ENCODE measurements around the gene DPY19L3. TPM values are rescaled to one million over a fixed set of nuclear protein-coding genes. Genes with fewer than 3 reads are reported as not detected.

Gene DPY19L3
- total and polyA plus RNA-seq, 3 donors from 2014 or later = 23.8 to 79.9 (median 68.9) TPM

- DNase-seq = no peak
- intact Hi-C loops (cut with DNase I; ENCODE audit: low total_unique reads) = no loop called here
- no peaks in the 10 kb centered on the region for H3K4me1 ChIP-seq
- WGBS, 2 donors = 94 to 95% methylated on average over 11 of the region's 11 CpGs
- no peak overlapping the region for H3K4me3 ChIP-seq
- TF ChIP-seq CTCF (IDR thresholded peaks at IDR 0.05) = no peak
- TF ChIP-seq POLR2A (IDR thresholded peaks at IDR 0.05) = no peak
- no peaks in the 10 kb centered on the region for H3K36me3 ChIP-seq (ENCODE audit: low read depth, missing control alignments)
- H3K9me3 ChIP-seq = no peaks in the 10 kb centered on the region
- no peak overlapping the region for H3K27ac ChIP-seq
- no peaks in the 10 kb centered on the region for H3K27me3 ChIP-seq
Observed at GRCh38 chr19:32475141-32476031, 69.8 kb downstream of the DPY19L3 start.

- intact Hi-C loops (cut with DNase I; ENCODE audit: low total_unique reads) = no loop called here
- no peaks in the 10 kb centered on the region for H3K9me3 ChIP-seq
- no peaks in the 10 kb centered on the region for H3K36me3 ChIP-seq (ENCODE audit: low read depth, missing control alignments)
- no peak overlapping the region for H3K4me3 ChIP-seq
- WGBS, 2 donors = 94 to 98% methylated on average over 4 of the region's 4 CpGs
- no peak overlapping the region for H3K27ac ChIP-seq
- TF ChIP-seq POLR2A (IDR thresholded peaks at IDR 0.05) (no peak), CTCF (IDR thresholded peaks at IDR 0.05) (no peak)
- H3K27me3 ChIP-seq = no peaks in the 10 kb centered on the region
- DNase-seq = no peak
- H3K4me1 ChIP-seq = no peaks in the 10 kb centered on the region
Observed at GRCh38 chr19:32476032-32476350, 70.4 kb downstream of the DPY19L3 start.

- Histone ChIP-seq H3K27ac (no peak overlapping the region), H3K27me3 (no peaks in the 10 kb centered on the region), H3K36me3 (ENCODE audit: low read depth, missing control alignments) (no peaks in the 10 kb centered on the region), H3K4me1 (no peaks in the 10 kb centered on the region), H3K4me3 (no peak overlapping the region), H3K9me3 (no peaks in the 10 kb centered on the region)
- WGBS, 2 donors = 91 to 93% methylated on average over 13 of the region's 13 CpGs
- no peak for DNase-seq
- no peak for TF ChIP-seq POLR2A (IDR thresholded peaks at IDR 0.05)
- no peak for TF ChIP-seq CTCF (IDR thresholded peaks at IDR 0.05)
- intact Hi-C loops (cut with DNase I; ENCODE audit: low total_unique reads) = no loop called here
Observed at GRCh38 chr19:32480321-32480720, 74.8 kb downstream of the DPY19L3 start.

- TF ChIP-seq POLR2A (IDR thresholded peaks at IDR 0.05) = no peak
- TF ChIP-seq CTCF (IDR thresholded peaks at IDR 0.05) = no peak
- Histone ChIP-seq H3K27me3 (no peaks in the 10 kb centered on the region), H3K27ac (no peak overlapping the region), H3K4me1 (no peaks in the 10 kb centered on the region), H3K36me3 (ENCODE audit: low read depth, missing control alignments) (no peaks in the 10 kb centered on the region), H3K4me3 (no peak overlapping the region), H3K9me3 (no peaks in the 10 kb centered on the region)
- 84 to 88% methylated on average over 4 of the region's 4 CpGs for WGBS, 2 donors
- intact Hi-C loops (cut with DNase I; ENCODE audit: low total_unique reads) = no loop called here
- no peak for DNase-seq
Observed at GRCh38 chr19:32483574-32483973, 78.0 kb downstream of the DPY19L3 start.

GRCh38 chr19:32489971-32490370 lies 84.4 kb downstream of the DPY19L3 start:
- H3K27me3 ChIP-seq = no peaks in the 10 kb centered on the region
- no peak overlapping the region for H3K27ac ChIP-seq
- no peaks in the 10 kb centered on the region for H3K4me1 ChIP-seq
- no peaks in the 10 kb centered on the region for H3K36me3 ChIP-seq (ENCODE audit: low read depth, missing control alignments)
- no peaks in the 10 kb centered on the region for H3K9me3 ChIP-seq
- TF ChIP-seq POLR2A (IDR thresholded peaks at IDR 0.05) = no peak
- no peak for TF ChIP-seq CTCF (IDR thresholded peaks at IDR 0.05)
- no peak overlapping the region for H3K4me3 ChIP-seq
- intact Hi-C loops (cut with DNase I; ENCODE audit: low total_unique reads) = no loop called here
- DNase-seq = no peak
- 84 to 89% methylated on average over 2 of the region's 2 CpGs for WGBS, 2 donors

Measured in testis (tissue), 3 donors.